HG03060 (cell line): ENCODE measurements around the gene WDR41.
"Not testable (repeated sequence)": the region's sequence is repeated elsewhere in the genome, so short reads cannot be mapped to it uniquely, and the experiment has no call there.

Experiments used
- ATAC-seq: cut with Tn5 transposase; IDR thresholded peaks from one replicate; pipeline ENCODE4 v1.9.1; 2021; ENCODE audit warnings: low read depth, moderate number of reproducible peaks; ENCODE audit not compliant: unreplicated experiment

WDR41 gene

DNA sequence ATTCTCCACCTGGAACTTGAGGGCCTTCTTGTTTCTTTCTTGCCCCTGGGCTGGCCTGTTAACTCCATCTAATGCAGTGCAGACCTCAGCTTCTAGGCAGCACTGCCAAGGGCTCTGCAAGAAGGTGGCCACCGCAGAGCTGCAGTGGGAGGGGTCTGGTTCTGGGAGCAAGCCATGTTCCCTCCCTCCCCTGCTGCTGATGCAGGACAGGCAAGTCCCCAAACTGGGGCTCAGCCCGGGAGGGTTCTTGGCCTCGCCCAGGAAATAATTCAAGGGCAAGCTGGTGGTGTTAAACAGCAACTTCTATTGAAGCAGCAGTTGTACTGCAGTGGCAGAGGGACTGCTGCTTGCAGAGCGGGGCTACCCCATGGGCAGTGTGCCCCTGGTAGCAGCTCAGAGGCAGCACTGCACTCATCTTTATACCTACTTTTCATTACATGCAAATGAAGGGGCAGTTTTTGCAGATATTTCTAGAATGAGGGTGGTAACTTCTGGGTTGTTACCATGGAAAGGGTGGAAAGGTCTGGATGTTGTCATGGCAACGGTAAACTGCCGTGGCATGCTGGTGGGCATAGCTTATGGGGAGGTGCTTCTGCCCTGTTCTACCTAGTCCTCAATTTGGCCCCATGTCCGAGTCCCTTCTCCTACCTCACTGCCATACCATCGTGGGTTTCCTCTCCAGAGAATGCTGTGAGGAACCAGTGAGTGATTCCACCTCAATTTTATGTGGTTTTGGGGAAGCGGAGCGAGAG lies 82.1 kb downstream of the WDR41 start:
- ATAC-seq, result no peak

DNA sequence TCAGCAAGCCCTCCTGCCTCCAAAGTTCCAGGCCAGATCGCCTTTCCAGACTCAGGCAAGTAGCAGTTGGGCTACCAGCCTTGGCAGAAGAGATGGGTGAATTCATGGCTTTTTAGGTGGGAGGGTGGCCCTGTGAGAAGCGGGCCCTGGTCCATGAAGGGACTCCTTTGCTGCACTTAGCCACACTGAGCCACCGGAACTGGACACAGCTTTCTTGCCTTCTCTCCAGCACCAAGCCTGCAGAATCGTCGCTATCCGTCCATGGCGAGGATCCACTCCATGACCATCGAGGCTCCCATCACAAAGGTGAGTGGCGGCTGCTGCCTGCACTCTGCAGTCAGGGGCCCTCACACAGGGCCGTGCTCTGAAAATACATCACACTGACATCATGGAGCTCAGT lies 85.0 kb downstream of the WDR41 start:
- no peak for ATAC-seq

DNA sequence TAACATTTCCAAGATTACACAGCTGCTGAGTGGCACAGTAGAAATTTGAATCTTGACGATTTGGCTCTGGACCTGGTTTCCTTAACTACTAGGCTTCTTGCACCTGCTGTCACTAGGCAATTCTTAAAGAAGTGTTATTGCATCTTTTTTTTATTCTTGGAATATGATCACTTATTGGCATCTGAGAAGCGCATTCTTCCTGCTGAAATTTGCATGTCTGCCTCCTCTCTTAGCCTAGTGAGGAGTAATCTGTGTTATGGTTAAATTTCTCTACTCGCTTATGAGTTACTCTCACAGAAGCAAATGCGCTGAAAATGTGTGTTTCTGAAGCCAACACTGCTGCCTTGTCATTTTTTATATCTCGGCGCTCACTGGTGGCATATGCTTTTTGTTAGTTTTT lies 89.3 kb downstream of the WDR41 start:
- no peak for ATAC-seq

DNA sequence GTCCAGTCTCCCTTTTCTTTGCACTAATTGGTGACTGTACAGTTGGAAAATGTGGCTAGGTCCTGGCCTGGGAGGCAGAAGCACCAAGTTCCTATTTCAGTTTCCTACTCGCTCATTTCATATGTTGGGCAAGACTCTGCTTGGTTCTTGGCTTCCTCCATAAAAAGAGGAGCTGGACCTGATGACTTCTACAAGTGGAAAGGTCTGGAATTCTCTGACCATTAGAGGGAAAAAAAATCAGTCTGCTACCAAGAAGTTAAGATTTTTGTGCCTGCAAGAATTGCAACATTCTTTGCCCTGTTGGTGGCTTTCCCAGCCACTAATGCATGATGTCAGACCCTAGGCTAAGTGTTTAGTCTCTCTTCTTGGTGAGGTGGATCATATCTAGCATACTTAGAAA lies 91.5 kb downstream of the WDR41 start:
- no peak for ATAC-seq

DNA sequence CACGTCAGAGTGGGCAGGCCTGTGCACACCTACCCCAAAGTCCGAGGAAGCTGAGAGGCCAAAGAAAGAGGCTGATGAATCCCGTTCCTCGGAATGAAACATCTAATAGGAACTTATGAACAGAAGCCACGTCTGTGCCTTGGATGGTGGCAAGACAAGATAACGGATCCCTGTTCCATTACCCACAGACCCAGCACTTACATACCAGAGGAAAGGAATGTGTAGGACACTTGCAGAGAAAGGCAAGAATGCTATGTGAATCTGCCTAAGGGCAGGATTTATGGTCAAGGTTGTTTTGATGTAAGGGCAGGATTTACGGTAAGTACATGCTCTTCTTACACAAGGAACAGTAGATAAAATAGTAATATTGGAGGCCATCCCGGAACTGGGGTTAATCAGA lies 93.2 kb downstream of the WDR41 start:
- no peak for ATAC-seq

DNA sequence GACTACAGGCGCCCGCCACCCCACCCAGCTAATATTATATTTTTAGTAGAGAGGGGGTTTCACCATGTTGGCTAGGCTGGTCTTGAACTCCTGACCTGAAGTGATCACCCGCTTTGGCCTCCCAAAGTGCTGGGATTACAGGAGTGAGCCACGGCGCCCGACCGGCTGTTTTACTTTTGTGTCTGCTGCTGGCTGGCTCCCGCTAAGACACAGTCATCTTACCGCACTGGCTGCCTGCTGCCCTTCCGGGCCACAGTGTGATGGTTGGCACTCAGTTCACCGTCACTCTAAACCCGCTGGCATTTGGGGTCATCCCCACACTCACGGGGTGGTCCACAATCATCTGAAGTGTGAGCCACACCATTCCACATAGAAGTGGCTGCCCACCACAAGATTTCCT lies 93.7 kb downstream of the WDR41 start:
- no peak for ATAC-seq

DNA sequence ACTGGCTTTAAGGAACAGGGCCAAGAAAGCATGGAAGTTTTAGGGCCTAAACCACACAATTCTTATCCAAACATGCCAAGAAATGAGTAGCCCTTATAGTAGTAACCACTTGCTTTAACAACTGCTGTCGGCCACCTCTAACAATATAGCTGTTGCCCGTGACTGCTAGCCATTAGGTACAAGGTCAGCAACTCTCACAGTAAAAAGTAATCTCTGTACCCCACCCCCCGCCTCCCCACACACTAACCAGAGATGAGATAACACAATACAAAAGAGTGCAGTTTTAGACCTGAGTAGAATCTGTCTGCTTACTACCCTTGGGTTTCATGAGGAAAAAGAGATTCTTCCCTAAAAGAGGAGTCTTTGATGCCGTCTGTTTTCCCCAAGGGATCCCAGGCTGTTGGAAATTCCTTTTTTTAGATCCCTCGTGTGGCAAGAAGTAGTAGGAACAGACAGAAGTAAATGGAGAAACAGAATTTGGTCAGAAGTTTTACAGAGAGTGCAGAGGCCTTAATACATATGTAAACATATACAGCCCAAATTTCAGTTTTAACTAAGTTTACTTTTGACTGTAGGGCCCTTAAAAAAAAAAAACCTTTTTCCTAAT lies 94.3 kb downstream of the WDR41 start:
- no peak for ATAC-seq

DNA sequence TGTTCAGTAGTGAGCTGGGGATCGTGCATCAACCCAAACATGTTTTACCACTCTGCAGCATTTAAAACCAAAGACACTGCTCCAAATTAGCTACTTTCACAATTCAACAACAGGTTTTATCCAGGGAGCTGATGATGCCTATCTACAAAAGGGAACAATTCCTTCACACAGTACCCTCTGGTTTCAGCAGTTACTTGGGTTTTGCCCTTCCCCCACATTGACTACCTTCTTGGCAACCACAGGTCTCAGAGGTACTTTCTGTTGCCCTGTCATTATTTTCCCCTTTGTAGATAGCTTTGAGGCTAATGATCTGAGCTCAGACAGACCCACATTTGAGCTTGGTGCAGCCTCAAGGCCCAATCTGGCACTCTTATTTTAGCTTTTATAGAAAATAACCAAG lies 96.1 kb downstream of the WDR41 start:
- no peak for ATAC-seq

DNA sequence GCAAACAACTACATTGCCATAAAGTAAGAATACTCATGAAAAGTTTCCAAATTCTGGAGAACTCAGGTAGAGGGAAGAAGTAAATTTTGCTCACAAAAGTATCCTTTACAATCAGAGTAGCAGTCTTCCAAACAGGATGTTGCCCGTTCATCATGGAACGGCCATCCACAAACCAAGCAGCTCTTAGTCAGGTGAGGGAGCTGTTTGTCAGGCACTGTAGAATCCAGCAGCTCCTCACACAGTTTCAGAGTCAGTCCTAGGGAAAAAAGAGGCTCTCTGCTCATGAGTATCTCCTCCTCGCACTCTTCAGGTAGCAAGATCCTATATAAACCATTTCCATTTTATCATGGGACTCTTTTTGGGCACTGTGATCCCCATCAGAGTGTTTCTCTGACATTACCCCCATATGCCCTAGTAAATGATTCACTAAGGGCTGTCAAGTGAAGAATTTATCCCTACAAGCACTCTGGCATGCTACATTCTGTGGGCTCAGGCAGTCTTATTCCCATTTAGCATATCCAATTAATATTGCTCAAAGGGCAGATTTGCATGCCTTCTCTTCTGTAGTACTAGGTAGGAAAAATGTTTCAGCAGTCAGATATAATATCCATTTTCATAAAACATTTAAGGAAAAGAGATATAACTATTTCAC lies 97.9 kb downstream of the WDR41 start:
- ATAC-seq, result no peak

DNA sequence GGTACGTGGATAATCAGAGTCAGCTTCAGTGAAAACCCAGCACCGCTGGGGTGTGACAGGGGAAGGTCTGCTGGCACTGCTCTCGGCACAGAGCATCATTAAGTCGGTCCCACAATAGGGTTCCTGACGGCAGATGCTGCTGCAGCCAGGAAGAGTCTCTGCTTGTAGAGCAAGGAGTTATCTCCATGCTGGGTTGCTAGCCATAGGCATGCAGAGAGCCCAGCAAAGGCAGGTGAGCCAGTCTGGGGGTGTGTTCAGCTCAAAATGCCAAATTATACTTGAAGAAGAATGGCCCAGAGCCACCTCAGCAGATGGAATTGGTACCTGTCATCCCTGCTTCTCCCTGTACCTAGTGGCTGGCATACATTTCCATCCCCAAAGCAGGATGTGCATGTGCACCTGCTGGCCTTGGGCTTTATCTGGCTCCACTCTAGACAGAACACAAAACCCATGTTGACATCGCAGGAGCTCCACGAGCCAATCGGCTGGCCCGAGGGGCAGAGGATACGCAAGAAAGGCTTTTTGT lies 100.8 kb downstream of the WDR41 start:
- no peak for ATAC-seq

DNA sequence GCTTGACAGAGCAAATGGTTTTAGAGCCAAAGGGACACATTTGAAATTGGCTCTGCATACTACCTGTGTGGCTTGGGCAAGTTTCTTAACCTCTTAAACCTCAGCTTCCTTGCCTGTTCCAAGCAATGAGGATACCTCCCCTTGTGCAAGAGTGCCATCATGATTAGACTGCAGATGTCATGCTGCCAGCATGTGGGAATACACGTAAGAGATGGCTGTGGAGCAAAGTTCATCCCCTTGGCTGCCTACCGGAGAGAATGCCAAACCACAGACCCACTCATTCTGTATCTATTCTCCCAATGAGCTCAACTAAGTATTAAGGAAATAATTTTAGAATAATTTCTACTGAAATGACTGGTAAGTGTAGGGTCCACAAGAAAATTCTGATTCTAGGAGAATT lies 101.3 kb downstream of the WDR41 start:
- no peak for ATAC-seq

DNA sequence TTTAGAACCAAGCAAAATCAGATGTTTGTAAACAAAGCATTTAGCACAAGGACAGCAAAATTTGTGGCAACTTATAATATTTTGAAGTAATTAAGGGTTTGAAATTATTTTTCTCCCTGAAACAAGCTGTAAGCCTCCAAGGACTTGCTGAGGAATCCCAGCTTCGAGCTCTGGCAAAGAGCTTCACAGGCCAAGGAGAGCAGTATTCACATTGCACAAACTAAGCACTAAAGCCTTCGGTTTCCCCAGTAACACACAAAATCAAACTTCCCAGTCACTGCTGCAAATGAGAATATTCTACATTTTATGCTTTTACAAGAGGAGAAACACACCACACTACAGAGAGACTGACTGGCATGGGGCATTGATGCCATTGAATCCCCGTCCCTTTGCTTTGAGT lies 101.9 kb downstream of the WDR41 start:
- ATAC-seq, result no peak

DNA sequence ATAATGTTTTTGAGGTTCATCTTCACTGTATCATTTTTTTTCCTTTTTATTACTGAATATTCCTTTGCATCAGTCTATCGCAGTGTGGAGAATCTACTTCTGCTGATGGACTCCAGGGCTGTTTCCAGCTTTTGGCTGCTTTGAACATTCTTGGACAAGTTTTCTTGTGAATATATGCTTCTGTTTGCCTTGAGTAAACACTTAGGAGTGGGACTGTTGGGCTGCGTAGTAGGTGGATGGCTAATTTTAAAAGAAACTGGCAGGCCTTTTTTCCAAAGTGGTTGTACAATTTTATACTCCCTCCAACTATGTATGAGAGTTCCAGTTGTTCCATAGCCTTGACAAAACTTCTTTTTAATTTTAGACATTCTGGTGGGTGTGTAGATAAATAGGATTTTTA lies 102.4 kb downstream of the WDR41 start:
- no peak for ATAC-seq

DNA sequence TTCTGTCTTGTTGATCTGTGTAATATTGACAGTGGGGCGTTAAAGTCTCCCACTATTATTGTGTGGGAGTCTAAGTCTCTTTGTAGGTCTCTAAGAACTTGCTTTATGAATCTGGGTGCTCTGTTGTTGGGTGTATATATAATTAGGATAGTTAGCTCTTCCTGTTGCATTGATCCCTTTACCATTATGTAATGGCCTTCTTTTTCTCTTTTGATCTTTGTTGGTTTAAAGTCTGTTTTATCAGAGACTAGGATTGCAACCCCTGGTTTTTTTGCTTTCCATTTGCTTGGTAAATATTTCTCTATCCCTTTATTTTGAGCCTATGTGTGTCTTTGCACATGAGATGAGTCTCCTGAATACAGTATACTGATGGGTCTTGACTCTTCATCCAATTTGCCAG lies 105.8 kb downstream of the WDR41 start:
- ATAC-seq, result not testable (repeated sequence)

DNA sequence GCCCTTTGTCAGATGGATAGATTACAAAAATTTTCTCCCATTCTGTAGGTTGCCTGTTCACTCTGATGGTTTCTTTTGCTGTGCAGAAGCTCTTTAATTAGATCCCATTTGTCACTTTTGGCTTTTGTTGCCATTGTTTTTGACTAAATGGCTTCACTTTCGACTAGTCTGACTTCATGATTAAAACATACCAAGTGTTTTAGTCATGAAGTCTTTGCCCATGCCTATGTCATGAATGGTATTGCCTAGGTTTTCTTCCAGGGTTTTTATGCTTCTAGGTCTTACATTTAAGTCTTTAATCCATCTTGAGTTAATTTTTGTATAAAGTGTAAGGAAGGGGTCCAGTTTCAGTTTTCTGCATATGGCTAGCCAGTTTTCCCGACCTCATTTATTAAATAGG lies 108.8 kb downstream of the WDR41 start:
- not testable (repeated sequence) for ATAC-seq
